ENCODE measurements around the gene KRT17. TPM values are rescaled to one million over a fixed set of nuclear protein-coding genes. Genes with fewer than 3 reads are reported as not detected.
"Not testable (repeated sequence)": the region's sequence is repeated elsewhere in the genome, so short reads cannot be mapped to it uniquely, and the experiment has no call there.

Gene KRT17
- total and polyA plus RNA-seq, 2 donors (not counting 1 experiment from before 2014, with no cell fraction given) = not detected

DNA sequence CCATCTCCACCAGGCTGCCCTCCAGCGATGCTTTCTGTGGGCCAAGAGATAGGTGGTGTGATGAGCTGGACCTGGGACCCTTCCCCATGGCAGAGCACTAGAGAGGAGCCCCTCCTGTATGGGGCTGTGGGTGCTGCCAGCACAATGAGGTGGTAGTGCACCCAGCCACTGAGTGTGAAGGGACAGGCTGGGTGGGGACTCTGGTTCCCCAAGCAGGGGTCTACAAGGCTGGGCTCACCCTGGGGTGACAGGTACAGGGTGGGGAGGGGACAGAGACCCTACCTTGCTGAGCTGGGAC, 3.6 kb upstream of the KRT17 start:
- POLR2A ChIA-PET; H3K27ac Mint-ChIP-seq; intact Hi-C loops (cut with micrococcal nuclease); H3K4me3 ChIP-seq (ENCODE audit: control extremely low read depth in 1 of 5, extremely low read depth in 1 of 5, insufficient read depth in 1 of 5, low read depth in 2 of 5, low read length in 4 of 5); H2AFZ ChIP-seq (ENCODE audit: insufficient read depth, low read depth, low read length, poor library complexity, severe bottlenecking); H3K4me3 Mint-ChIP-seq; DNase-seq; H3K4me2 ChIP-seq (replicated peaks; ENCODE audit: low read depth, low read length, poor library complexity, severe bottlenecking); H3K9me3 ChIP-seq (ENCODE audit: control extremely low read depth in 1 of 3, control insufficient read depth in 2 of 3, insufficient read depth in 1 of 3, low read length in 2 of 3); H3K4me1 Mint-ChIP-seq; ATAC-seq (ENCODE audit: low read depth); H3K27ac ChIP-seq (ENCODE audit: low read length in 2 of 2); H3K27me3 ChIP-seq (replicated peaks in 1 of 4; ENCODE audit: control extremely low read depth in 1 of 4, control insufficient read depth in 3 of 4, insufficient read depth in 4 of 4, low read length in 3 of 4); H3K4me1 ChIP-seq (ENCODE audit: control insufficient read depth in 2 of 2, insufficient read depth in 2 of 2, low read length in 2 of 2); H3K9ac ChIP-seq (ENCODE audit: low read length); H4K20me1 ChIP-seq (ENCODE audit: control insufficient read depth, insufficient read depth, low read length, poor library complexity, severe bottlenecking); H3K36me3 ChIP-seq (replicated peaks in 1 of 2; ENCODE audit: control extremely low read depth in 1 of 2, control insufficient read depth in 1 of 2, extremely low read depth in 1 of 2, insufficient read depth in 2 of 2, low read length in 1 of 2); H3K79me2 ChIP-seq (ENCODE audit: control insufficient read depth, insufficient read depth, low read length); CTCF ChIA-PET; H3K9me3 Mint-ChIP-seq (ENCODE audit: insufficient read depth): not testable (repeated sequence)
- H3K27me3 Mint-ChIP-seq = peaks cover 15% of the 10 kb centered on the region
- no CpG with 5 or more reads among the region's 1 CpG for WGBS (ENCODE audit: insufficient coverage)

DNA sequence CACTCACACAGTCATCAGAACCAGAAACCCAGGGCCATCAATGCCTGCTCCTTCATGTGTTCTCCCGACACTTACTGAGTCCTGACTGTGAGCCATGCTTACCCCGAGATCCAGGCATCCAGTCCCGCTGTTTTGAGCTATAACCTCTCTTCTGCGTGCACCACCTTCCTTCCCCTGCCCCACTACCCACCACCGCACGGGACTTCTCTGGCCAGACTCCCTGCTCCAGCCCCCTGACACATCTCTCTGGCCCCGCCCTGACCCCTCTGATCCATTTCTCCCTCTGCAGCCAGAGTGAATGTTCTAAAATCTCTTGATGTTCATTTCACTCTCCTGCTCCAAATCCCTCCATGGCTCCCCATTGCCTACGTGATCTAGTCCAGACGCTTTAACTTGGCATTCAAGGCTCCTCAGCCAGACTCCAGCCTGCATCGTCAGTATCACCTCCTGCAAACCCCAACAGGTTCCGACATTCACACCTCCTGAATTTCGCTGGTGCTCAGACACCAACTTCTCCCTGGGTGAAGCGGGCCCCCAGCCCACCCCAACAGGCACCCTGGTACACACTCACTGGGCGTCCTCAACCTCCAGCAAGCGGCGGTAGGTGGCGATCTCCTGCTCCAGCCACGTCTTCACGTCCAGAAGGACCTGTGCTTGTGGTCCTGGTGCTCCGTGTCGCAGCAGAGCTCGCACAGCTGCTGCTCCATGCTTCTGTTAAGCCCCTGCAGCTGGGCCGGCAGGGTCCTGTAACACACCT, 3.1 kb upstream of the KRT17 start:
- no peak for ATAC-seq (ENCODE audit: low read depth)
- no peak overlapping the region for H3K4me3 ChIP-seq (ENCODE audit: control extremely low read depth in 1 of 5, extremely low read depth in 1 of 5, insufficient read depth in 1 of 5, low read depth in 2 of 5, low read length in 4 of 5)
- Mint-ChIP-seq H3K27ac (no peak overlapping the region), H3K27me3 (peaks cover 15% of the 10 kb centered on the region), H3K9me3 (ENCODE audit: insufficient read depth) (no peaks in the 10 kb centered on the region), H3K4me3 (no peak overlapping the region), H3K4me1 (no peaks in the 10 kb centered on the region)
- no peak overlapping the region for H3K4me2 ChIP-seq (replicated peaks; ENCODE audit: low read depth, low read length, poor library complexity, severe bottlenecking)
- H3K27me3 ChIP-seq (replicated peaks in 1 of 4; ENCODE audit: control extremely low read depth in 1 of 4, control insufficient read depth in 3 of 4, insufficient read depth in 4 of 4, low read length in 3 of 4) = no peaks in the 10 kb centered on the region
- WGBS (ENCODE audit: insufficient coverage) = 96% methylated on average over 22 of the region's 23 CpGs
- ChIA-PET POLR2A (no interaction called here), CTCF (no interaction called here)
- intact Hi-C loops (cut with micrococcal nuclease) = no loop called here
- no peak overlapping the region for H3K9ac ChIP-seq (ENCODE audit: low read length)
- no peaks in the 10 kb centered on the region for H3K9me3 ChIP-seq (ENCODE audit: control extremely low read depth in 1 of 3, control insufficient read depth in 2 of 3, insufficient read depth in 1 of 3, low read length in 2 of 3)
- no peaks in the 10 kb centered on the region for H3K79me2 ChIP-seq (ENCODE audit: control insufficient read depth, insufficient read depth, low read length)
- DNase-seq = no peak
- TF ChIP-seq, protein P1, sequence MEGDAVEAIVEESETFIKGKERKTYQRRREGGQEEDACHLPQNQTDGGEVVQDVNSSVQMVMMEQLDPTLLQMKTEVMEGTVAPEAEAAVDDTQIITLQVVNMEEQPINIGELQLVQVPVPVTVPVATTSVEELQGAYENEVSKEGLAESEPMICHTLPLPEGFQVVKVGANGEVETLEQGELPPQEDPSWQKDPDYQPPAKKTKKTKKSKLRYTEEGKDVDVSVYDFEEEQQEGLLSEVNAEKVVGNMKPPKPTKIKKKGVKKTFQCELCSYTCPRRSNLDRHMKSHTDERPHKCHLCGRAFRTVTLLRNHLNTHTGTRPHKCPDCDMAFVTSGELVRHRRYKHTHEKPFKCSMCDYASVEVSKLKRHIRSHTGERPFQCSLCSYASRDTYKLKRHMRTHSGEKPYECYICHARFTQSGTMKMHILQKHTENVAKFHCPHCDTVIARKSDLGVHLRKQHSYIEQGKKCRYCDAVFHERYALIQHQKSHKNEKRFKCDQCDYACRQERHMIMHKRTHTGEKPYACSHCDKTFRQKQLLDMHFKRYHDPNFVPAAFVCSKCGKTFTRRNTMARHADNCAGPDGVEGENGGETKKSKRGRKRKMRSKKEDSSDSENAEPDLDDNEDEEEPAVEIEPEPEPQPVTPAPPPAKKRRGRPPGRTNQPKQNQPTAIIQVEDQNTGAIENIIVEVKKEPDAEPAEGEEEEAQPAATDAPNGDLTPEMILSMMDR (IDR thresholded peaks at IDR 0.05) = no peak
- TF ChIP-seq EZH2 (IDR thresholded peaks at IDR 0.05; ENCODE audit: borderline replicate concordance, insufficient read depth, low read depth, low read length, poor library complexity, severe bottlenecking) = no peak
- H3K36me3 ChIP-seq (replicated peaks in 1 of 2; ENCODE audit: control extremely low read depth in 1 of 2, control insufficient read depth in 1 of 2, extremely low read depth in 1 of 2, insufficient read depth in 2 of 2, low read length in 1 of 2) = no peaks in the 10 kb centered on the region
- H2AFZ ChIP-seq (ENCODE audit: insufficient read depth, low read depth, low read length, poor library complexity, severe bottlenecking) = no peak overlapping the region
- H3K4me1 ChIP-seq (ENCODE audit: control insufficient read depth in 2 of 2, insufficient read depth in 2 of 2, low read length in 2 of 2) = no peaks in the 10 kb centered on the region
- H3K27ac ChIP-seq (ENCODE audit: low read length in 2 of 2) = no peak overlapping the region
- H4K20me1 ChIP-seq (ENCODE audit: control insufficient read depth, insufficient read depth, low read length, poor library complexity, severe bottlenecking) = no peaks in the 10 kb centered on the region

DNA sequence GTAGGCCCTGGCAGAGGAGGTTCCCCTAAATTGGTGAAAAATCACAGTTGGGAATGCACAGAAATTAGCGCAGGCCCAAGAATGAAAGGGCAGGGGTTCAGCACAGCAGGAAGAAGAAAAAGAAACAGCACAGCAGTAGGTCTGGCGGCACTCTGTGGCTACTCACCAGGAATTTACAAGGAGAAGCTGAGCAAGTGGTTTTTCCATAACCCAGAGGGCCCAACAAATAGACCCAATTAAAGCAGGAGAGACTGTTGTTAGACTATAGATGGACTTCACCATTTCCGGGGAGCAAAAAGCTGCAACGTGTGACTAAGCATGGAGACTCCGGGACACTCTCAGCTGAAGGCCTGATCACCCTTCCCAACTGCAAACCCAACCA, 2.5 kb upstream of the KRT17 start:
- H3K9me3 ChIP-seq (ENCODE audit: control extremely low read depth in 1 of 3, control insufficient read depth in 2 of 3, insufficient read depth in 1 of 3, low read length in 2 of 3); H3K27ac Mint-ChIP-seq; H3K9me3 Mint-ChIP-seq (ENCODE audit: insufficient read depth); H2AFZ ChIP-seq (ENCODE audit: insufficient read depth, low read depth, low read length, poor library complexity, severe bottlenecking); H3K4me2 ChIP-seq (replicated peaks; ENCODE audit: low read depth, low read length, poor library complexity, severe bottlenecking); H3K9ac ChIP-seq (ENCODE audit: low read length); H3K4me3 Mint-ChIP-seq; H3K36me3 ChIP-seq (replicated peaks in 1 of 2; ENCODE audit: control extremely low read depth in 1 of 2, control insufficient read depth in 1 of 2, extremely low read depth in 1 of 2, insufficient read depth in 2 of 2, low read length in 1 of 2); CTCF ChIA-PET; DNase-seq; H3K27ac ChIP-seq (ENCODE audit: low read length in 2 of 2); POLR2A ChIA-PET; H3K4me1 ChIP-seq (ENCODE audit: control insufficient read depth in 2 of 2, insufficient read depth in 2 of 2, low read length in 2 of 2); ATAC-seq (ENCODE audit: low read depth); H3K4me1 Mint-ChIP-seq; intact Hi-C loops (cut with micrococcal nuclease); H3K79me2 ChIP-seq (ENCODE audit: control insufficient read depth, insufficient read depth, low read length); H3K27me3 ChIP-seq (replicated peaks in 1 of 4; ENCODE audit: control extremely low read depth in 1 of 4, control insufficient read depth in 3 of 4, insufficient read depth in 4 of 4, low read length in 3 of 4); H4K20me1 ChIP-seq (ENCODE audit: control insufficient read depth, insufficient read depth, low read length, poor library complexity, severe bottlenecking); H3K4me3 ChIP-seq (ENCODE audit: control extremely low read depth in 1 of 5, extremely low read depth in 1 of 5, insufficient read depth in 1 of 5, low read depth in 2 of 5, low read length in 4 of 5): not testable (repeated sequence)
- 100% methylated on average over 4 of the region's 5 CpGs for WGBS (ENCODE audit: insufficient coverage)
- H3K27me3 Mint-ChIP-seq = peaks cover 15% of the 10 kb centered on the region
